ENCODE data around the gene REG1A. TPM values are rescaled to one million over a fixed set of nuclear protein-coding genes. Genes with fewer than 3 reads are reported as not detected.

Gene REG1A
- total and polyA plus RNA-seq, 2 of the 13 experiments (the other 11 are each of a cell fraction or from before 2014, with no cell fraction given): not detected

DNA sequence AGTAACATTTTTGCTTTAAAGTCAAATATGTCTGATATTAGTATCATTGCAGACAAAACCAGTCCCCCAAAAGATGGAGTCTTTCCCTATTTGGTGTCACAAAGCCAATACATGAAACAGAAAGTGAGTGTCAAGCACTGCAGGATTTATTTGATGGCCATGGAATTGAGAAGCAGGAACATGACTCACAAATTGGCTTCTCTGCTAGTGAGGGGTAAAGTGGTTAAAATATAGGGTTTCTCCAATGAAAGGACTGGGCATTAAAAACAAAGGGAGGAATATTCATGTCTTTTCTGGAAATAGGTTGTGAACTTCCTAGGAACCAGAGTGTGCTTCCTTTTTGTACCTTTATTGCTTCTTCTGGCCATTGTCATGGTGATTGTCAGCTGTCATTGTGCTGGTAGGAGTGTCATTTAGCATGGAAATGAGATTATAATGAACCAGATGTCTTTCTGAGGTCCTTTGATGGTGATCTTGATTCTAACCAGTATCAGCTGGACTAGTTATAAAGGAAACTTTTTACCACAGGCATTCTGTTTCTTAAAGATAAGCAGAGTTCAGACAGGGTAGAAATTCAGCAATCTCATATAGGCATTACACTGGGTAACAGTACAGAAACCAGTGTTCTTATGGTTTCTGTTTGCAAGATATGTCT is 36.6 kb upstream of the REG1A start (continued):
- TF ChIP-seq, protein P1, sequence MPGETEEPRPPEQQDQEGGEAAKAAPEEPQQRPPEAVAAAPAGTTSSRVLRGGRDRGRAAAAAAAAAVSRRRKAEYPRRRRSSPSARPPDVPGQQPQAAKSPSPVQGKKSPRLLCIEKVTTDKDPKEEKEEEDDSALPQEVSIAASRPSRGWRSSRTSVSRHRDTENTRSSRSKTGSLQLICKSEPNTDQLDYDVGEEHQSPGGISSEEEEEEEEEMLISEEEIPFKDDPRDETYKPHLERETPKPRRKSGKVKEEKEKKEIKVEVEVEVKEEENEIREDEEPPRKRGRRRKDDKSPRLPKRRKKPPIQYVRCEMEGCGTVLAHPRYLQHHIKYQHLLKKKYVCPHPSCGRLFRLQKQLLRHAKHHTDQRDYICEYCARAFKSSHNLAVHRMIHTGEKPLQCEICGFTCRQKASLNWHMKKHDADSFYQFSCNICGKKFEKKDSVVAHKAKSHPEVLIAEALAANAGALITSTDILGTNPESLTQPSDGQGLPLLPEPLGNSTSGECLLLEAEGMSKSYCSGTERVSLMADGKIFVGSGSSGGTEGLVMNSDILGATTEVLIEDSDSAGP (CRISPR knock-in tag; IDR thresholded peaks at IDR 0.05; ENCODE audit: borderline replicate concordance): no peak
- TF ChIP-seq, protein P2, sequence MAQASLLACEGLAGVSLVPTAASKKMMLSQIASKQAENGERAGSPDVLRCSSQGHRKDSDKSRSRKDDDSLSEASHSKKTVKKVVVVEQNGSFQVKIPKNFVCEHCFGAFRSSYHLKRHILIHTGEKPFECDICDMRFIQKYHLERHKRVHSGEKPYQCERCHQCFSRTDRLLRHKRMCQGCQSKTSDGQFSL (CRISPR knock-in tag; IDR thresholded peaks at IDR 0.05): no peak

DNA sequence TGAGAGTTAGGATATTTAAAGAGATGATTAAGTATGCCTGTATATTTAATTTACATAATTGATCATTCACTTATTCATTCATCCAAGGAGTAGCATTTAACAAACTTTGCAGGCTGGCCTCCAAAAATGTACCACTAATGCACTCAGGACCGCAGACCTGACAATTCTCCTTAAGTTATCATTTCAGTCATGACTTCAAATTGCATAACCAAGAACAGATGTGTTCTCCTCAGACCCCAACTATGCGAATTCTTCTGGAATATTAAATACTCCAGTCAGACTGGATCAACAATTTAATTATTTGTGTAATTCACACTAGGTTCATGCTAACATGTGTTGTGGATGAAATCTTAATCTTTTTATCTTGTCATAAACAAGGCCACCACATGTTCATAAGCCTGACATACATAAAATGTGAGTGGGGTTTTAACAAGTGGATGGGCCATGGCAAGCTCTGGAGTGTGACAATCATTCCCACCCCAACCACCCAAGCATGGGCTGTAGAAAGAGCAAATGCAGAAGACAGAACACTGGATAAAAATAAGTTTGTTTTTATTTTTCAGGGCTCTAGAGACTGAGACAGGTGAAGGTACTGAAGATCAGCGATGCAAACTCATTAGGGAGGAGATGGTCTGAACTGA is 35.7 kb upstream of the REG1A start:
- TF ChIP-seq REPIN1 (CRISPR knock-in tag; IDR thresholded peaks at IDR 0.05; ENCODE audit: borderline replicate concordance, low read depth) (no peak), TAF1 (CRISPR knock-in tag; IDR thresholded peaks at IDR 0.05) (no peak), FOSL2 (CRISPR knock-in tag; IDR thresholded peaks at IDR 0.05) (no peak), ZNF83 (CRISPR knock-in tag; IDR thresholded peaks at IDR 0.05; ENCODE audit: borderline replicate concordance) (no peak)
- H3K79me2 ChIP-seq (ENCODE audit: insufficient read depth, low read length): no peaks in the 10 kb centered on the region
- H3K4me1 ChIP-seq (ENCODE audit: insufficient read depth, low read length): no peaks in the 10 kb centered on the region
- 10% methylated on average over 3 of the region's 3 CpGs for WGBS (ENCODE audit: low lambda C conversion rate)
- H2AFZ ChIP-seq (ENCODE audit: low read length): no peak overlapping the region
- no peaks in the 10 kb centered on the region for H3K27me3 ChIP-seq (ENCODE audit: control insufficient read depth in 1 of 2, insufficient read depth in 2 of 2, low read length in 2 of 2)
- no TSS peak for BruUV-seq (replicated peaks)
- no peaks in the 10 kb centered on the region for H3K36me3 ChIP-seq (replicated peaks in 1 of 2; ENCODE audit: control insufficient read depth in 1 of 2, insufficient read depth in 2 of 2, low read length in 2 of 2)
- H3K27ac ChIP-seq (ENCODE audit: extremely low read length, insufficient read depth, low read length): no peak overlapping the region
- no peak overlapping the region for H3K4me3 ChIP-seq (replicated peaks in 1 of 3; ENCODE audit: insufficient read depth in 1 of 3, low read depth in 2 of 3, low read length in 3 of 3)
- ChIA-PET POLR2A (no interaction called here), CTCF (ENCODE audit: low intra/inter-chr PET ratio, low total read pairs) (no interaction called here)
- no peak overlapping the region for H3K4me2 ChIP-seq (ENCODE audit: low read depth, low read length)
- no peak overlapping the region for H3K9ac ChIP-seq (ENCODE audit: insufficient read depth, low read depth, low read length)
- intact Hi-C loops (cut with micrococcal nuclease; ENCODE audit: unreplicated experiment) (no loop called here), in situ Hi-C loops (cut with HindIII; ENCODE audit: extremely low pct_ligation_motif_present, low pct_unique_long_range_greater_than_20kb) (no loop called here)
- H3K9me3 ChIP-seq (ENCODE audit: low read length): no peaks in the 10 kb centered on the region
- FAIRE-seq (no peak), ATAC-seq (no peak), DNase-seq (ENCODE audit: low spot score) (no peak)
- H4K20me1 ChIP-seq (ENCODE audit: insufficient read depth, low read length): no peaks in the 10 kb centered on the region

Data from HepG2 (cell line).